Mesendoderm (in vitro differentiated cells): ENCODE results near the gene FAM98C.

Source experiments
- DNase-seq: peaks from one replicate; pipeline ENCODE4 v3.0.0; 2013
- H2AK5ac ChIP-seq: 2 replicates; pipeline ENCODE4 v1.6.1; 2013; ENCODE audit warnings: low read length, inconsistent platforms
- H2BK120ac ChIP-seq: 2 replicates; pipeline ENCODE4 v1.6.1; 2013; ENCODE audit warnings: low read depth, mild to moderate bottlenecking, low read length, moderate library complexity, mixed read lengths
- H2BK15ac ChIP-seq: replicated peaks from 2 replicates; pipeline ENCODE4 v1.6.1; 2013; ENCODE audit warnings: low read depth, mild to moderate bottlenecking, moderate library complexity
- H2BK5ac ChIP-seq: 2 replicates; pipeline ENCODE4 v1.6.1; 2013; ENCODE audit warnings: low read length, inconsistent platforms
- H3K18ac ChIP-seq: 2 replicates; pipeline ENCODE4 v1.6.1; 2013; ENCODE audit warnings: mild to moderate bottlenecking, low read length, mixed read lengths
- H3K23ac ChIP-seq: one replicate; pipeline ENCODE4 v1.6.1; 2013; ENCODE audit warnings: low read length
- H3K27ac ChIP-seq: 2 replicates; pipeline ENCODE4 v1.5.1; 2013; ENCODE audit warnings: low read depth, mild to moderate bottlenecking, inconsistent platforms, low read length, moderate library complexity
- H3K27me3 ChIP-seq: 2 replicates; pipeline ENCODE4 v1.6.1; 2013; ENCODE audit warnings: low read length, control low read depth, mild to moderate bottlenecking, inconsistent platforms; ENCODE audit not compliant: insufficient read depth, poor library complexity
- H3K36me3 ChIP-seq: 2 replicates; pipeline ENCODE4 v1.6.1; 2013; ENCODE audit warnings: low read length, inconsistent platforms; ENCODE audit not compliant: control insufficient read depth, insufficient read depth
- H3K4ac ChIP-seq: one replicate; pipeline ENCODE4 v1.6.1; 2013; ENCODE audit warnings: low read depth, mild to moderate bottlenecking, low read length, moderate library complexity
- H3K4me1 ChIP-seq: 2 replicates; pipeline ENCODE4 v1.6.1; 2013; ENCODE audit warnings: low read depth, low read length, inconsistent platforms; ENCODE audit not compliant: control insufficient read depth
- H3K4me2 ChIP-seq: 2 replicates; pipeline ENCODE4 v1.6.1; 2013; ENCODE audit warnings: low read length
- H3K4me3 ChIP-seq: 2 replicates; pipeline ENCODE4 v1.5.1; 2013; ENCODE audit warnings: mild to moderate bottlenecking, low read length
- H3K56ac ChIP-seq: one replicate; pipeline ENCODE4 v1.6.1; 2013; ENCODE audit warnings: low read length
- H3K79me1 ChIP-seq: 2 replicates; pipeline ENCODE4 v1.6.1; 2013; ENCODE audit warnings: low read length, inconsistent platforms
- H3K79me2 ChIP-seq: 2 replicates; pipeline ENCODE4 v1.6.1; 2013; ENCODE audit warnings: mild to moderate bottlenecking, low read length; ENCODE audit not compliant: control insufficient read depth, insufficient read depth
- H3K9ac ChIP-seq: 2 replicates; pipeline ENCODE4 v1.6.1; 2013; ENCODE audit warnings: low read length, inconsistent platforms
- H4K5ac ChIP-seq: one replicate; pipeline ENCODE4 v1.6.1; 2013; ENCODE audit warnings: low read length
- H4K8ac ChIP-seq: one replicate; pipeline ENCODE4 v1.6.1; 2013; ENCODE audit warnings: low read depth, mild to moderate bottlenecking, control low read depth, low read length, moderate library complexity
- whole genome bisulfite sequencing: extraction: QIAGEN DNeasy Blood & Tissue Kit; methylation state at CpG from one replicate; pipeline ENCODE4 v1.1.7; 2013; ENCODE audit warnings: low lambda C conversion rate, missing lambda C conversion rate; ENCODE audit not compliant: insufficient coverage; ENCODE audit errors: extremely low coverage; 5-methylcytosine and 5-hydroxymethylcytosine counted together

Gene FAM98C

GRCh38 chr19:38434549-38435051 is 31.7 kb downstream of the FAM98C start:
- Histone ChIP-seq H3K79me1 (no peaks in the 10 kb centered on the region), H4K8ac (no peak overlapping the region), H2BK15ac (no peak overlapping the region), H2AK5ac (no peak overlapping the region), H3K79me2 (no peaks in the 10 kb centered on the region), H3K56ac (peak overlapping the region; percentile 71), H3K36me3 (no peaks in the 10 kb centered on the region), H3K4me3 (no peak overlapping the region), H3K27ac (no peak overlapping the region), H3K23ac (no peak overlapping the region), H3K4me1 (peaks cover 4% of the 10 kb centered on the region), H2BK120ac (no peak overlapping the region), H3K27me3 (no peaks in the 10 kb centered on the region), H4K5ac (no peak overlapping the region), H3K9ac (peak overlapping the region; percentile 8), H2BK5ac (no peak overlapping the region), H3K18ac (no peak overlapping the region), H3K4me2 (peak overlapping the region; percentile 8), H3K4ac (peak overlapping the region; percentile 1)
- DNase-seq, result peak; percentile 72
- WGBS, result no CpG with 5 or more reads among the region's 13 CpGs

GRCh38 chr19:38437295-38437694 is 34.4 kb downstream of the FAM98C start:
- no peak overlapping the region for H2BK120ac ChIP-seq
- no peak overlapping the region for H3K4ac ChIP-seq
- no peaks in the 10 kb centered on the region for H3K79me2 ChIP-seq
- H2BK5ac ChIP-seq, result no peak overlapping the region
- no peak overlapping the region for H3K56ac ChIP-seq
- H3K23ac ChIP-seq, result no peak overlapping the region
- H4K5ac ChIP-seq, result no peak overlapping the region
- H4K8ac ChIP-seq, result no peak overlapping the region
- no peak overlapping the region for H3K27ac ChIP-seq
- H3K4me3 ChIP-seq, result no peak overlapping the region
- H3K4me1 ChIP-seq, result peaks cover 4% of the 10 kb centered on the region
- no peak for DNase-seq
- H3K18ac ChIP-seq, result no peak overlapping the region
- H3K4me2 ChIP-seq, result no peak overlapping the region
- no peak overlapping the region for H2BK15ac ChIP-seq
- no CpG with 5 or more reads among the region's 6 CpGs for WGBS
- H2AK5ac ChIP-seq, result no peak overlapping the region
- H3K27me3 ChIP-seq, result no peaks in the 10 kb centered on the region
- H3K79me1 ChIP-seq, result no peaks in the 10 kb centered on the region
- no peak overlapping the region for H3K9ac ChIP-seq
- no peaks in the 10 kb centered on the region for H3K36me3 ChIP-seq

- Histone ChIP-seq H3K4me3 (no peak overlapping the region), H3K4me1 (peaks cover 4% of the 10 kb centered on the region), H3K27me3 (no peaks in the 10 kb centered on the region), H3K4ac (no peak overlapping the region), H3K18ac (no peak overlapping the region), H3K56ac (no peak overlapping the region), H4K5ac (no peak overlapping the region), H2BK5ac (no peak overlapping the region), H3K4me2 (no peak overlapping the region), H3K27ac (no peak overlapping the region), H3K23ac (no peak overlapping the region), H2BK15ac (no peak overlapping the region), H3K36me3 (no peaks in the 10 kb centered on the region), H3K79me2 (no peaks in the 10 kb centered on the region), H2BK120ac (no peak overlapping the region), H4K8ac (no peak overlapping the region), H2AK5ac (no peak overlapping the region), H3K79me1 (no peaks in the 10 kb centered on the region), H3K9ac (no peak overlapping the region)
- no peak for DNase-seq
- WGBS, result no CpG with 5 or more reads among the region's 2 CpGs
Measured at GRCh38 chr19:38437917-38438316, 35.0 kb downstream of the FAM98C start.

- H3K4me2 ChIP-seq, result no peak overlapping the region
- H2BK5ac ChIP-seq, result no peak overlapping the region
- H3K18ac ChIP-seq, result no peak overlapping the region
- H3K27me3 ChIP-seq, result no peaks in the 10 kb centered on the region
- no peak overlapping the region for H3K27ac ChIP-seq
- WGBS, result no CpG with 5 or more reads among the region's 14 CpGs
- H3K23ac ChIP-seq, result no peak overlapping the region
- H3K36me3 ChIP-seq, result no peaks in the 10 kb centered on the region
- H2BK15ac ChIP-seq, result no peak overlapping the region
- H4K8ac ChIP-seq, result no peak overlapping the region
- H2AK5ac ChIP-seq, result no peak overlapping the region
- H2BK120ac ChIP-seq, result no peak overlapping the region
- H4K5ac ChIP-seq, result no peak overlapping the region
- H3K79me1 ChIP-seq, result no peaks in the 10 kb centered on the region
- H3K4me1 ChIP-seq, result no peaks in the 10 kb centered on the region
- no peak overlapping the region for H3K4ac ChIP-seq
- H3K79me2 ChIP-seq, result no peaks in the 10 kb centered on the region
- no peak for DNase-seq
- H3K56ac ChIP-seq, result peak overlapping the region; percentile 25
- no peak overlapping the region for H3K9ac ChIP-seq
- no peak overlapping the region for H3K4me3 ChIP-seq
Measured at GRCh38 chr19:38440592-38440991, 37.7 kb downstream of the FAM98C start.

GRCh38 chr19:38441657-38442348 is 38.9 kb downstream of the FAM98C start:
- peak; percentile 86 for DNase-seq

GRCh38 chr19:38442736-38443135 is 39.8 kb downstream of the FAM98C start:
- Histone ChIP-seq H3K36me3 (no peaks in the 10 kb centered on the region), H2BK15ac (no peak overlapping the region), H3K18ac (no peak overlapping the region), H4K5ac (no peak overlapping the region), H2BK120ac (no peak overlapping the region), H3K27me3 (no peaks in the 10 kb centered on the region), H3K9ac (no peak overlapping the region), H3K4me2 (no peak overlapping the region), H3K4me3 (no peak overlapping the region), H3K4ac (no peak overlapping the region), H4K8ac (no peak overlapping the region), H3K27ac (no peak overlapping the region), H3K23ac (no peak overlapping the region), H3K4me1 (no peaks in the 10 kb centered on the region), H3K79me1 (no peaks in the 10 kb centered on the region), H2AK5ac (no peak overlapping the region), H2BK5ac (no peak overlapping the region), H3K56ac (no peak overlapping the region), H3K79me2 (no peaks in the 10 kb centered on the region)
- no peak for DNase-seq
- no CpG with 5 or more reads among the region's 9 CpGs for WGBS

More at GRCh38 chr19:38441657-38442348, 38.9 kb downstream of the FAM98C start:
- H3K79me2 ChIP-seq, result no peaks in the 10 kb centered on the region
- no peak overlapping the region for H4K8ac ChIP-seq
- H3K23ac ChIP-seq, result no peak overlapping the region
- H2AK5ac ChIP-seq, result no peak overlapping the region
- H4K5ac ChIP-seq, result no peak overlapping the region
- no peak overlapping the region for H2BK15ac ChIP-seq
- no peaks in the 10 kb centered on the region for H3K79me1 ChIP-seq
- peak overlapping the region; percentile 13 for H3K9ac ChIP-seq
- peak overlapping the region; percentile 32 for H3K18ac ChIP-seq
- no peak overlapping the region for H3K4ac ChIP-seq
- no peaks in the 10 kb centered on the region for H3K36me3 ChIP-seq
- H2BK120ac ChIP-seq, result no peak overlapping the region
- H3K4me2 ChIP-seq, result no peak overlapping the region
- H3K27me3 ChIP-seq, result no peaks in the 10 kb centered on the region
- H2BK5ac ChIP-seq, result no peak overlapping the region
- no CpG with 5 or more reads among the region's 7 CpGs for WGBS
- peak overlapping the region; percentile 78 for H3K56ac ChIP-seq
- no peak overlapping the region for H3K27ac ChIP-seq
- H3K4me1 ChIP-seq, result no peaks in the 10 kb centered on the region
- no peak overlapping the region for H3K4me3 ChIP-seq
